ENCODE data around the gene BMAL1.

The BMAL1 gene

DNA sequence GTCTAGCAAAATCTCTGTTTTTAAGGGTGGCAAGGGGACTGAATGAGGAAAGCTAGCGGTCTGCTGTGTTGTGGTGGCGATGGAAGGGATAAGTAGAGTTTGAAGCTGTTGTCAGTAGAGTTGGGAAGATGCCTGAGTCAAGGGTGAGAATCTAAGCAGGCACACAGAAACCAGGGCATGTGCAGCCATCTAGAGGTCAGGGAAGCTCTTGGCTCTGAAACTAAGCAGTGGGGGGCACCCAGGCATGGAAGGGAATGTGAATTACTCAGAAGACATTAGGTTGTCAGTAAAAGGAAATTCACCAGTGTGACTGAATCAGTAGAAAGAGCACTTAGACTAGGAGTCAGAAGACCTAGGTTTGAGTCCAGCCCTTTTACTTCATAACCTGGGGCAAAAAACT lies 15.4 kb downstream of the BMAL1 start:
- no peak for DNase-seq

DNA sequence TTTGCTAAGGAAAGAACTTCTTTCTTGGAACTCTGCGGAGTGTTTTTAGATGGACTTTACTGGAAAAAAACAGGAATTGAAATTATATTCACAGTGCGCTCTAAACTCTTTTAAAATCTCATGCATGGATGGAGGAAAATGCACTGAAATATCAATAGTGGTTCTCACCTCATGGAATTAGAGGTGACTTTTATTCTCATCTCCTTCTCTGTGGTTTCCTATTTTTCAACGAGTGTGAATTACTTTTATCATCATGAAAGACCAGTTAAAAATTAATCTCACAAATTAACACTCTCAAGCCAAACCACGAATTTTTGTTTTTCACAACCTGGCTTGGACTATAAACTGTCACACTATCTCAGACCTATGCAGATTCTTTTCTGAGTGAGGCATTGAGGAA lies 16.6 kb downstream of the BMAL1 start:
- no peak for DNase-seq

DNA sequence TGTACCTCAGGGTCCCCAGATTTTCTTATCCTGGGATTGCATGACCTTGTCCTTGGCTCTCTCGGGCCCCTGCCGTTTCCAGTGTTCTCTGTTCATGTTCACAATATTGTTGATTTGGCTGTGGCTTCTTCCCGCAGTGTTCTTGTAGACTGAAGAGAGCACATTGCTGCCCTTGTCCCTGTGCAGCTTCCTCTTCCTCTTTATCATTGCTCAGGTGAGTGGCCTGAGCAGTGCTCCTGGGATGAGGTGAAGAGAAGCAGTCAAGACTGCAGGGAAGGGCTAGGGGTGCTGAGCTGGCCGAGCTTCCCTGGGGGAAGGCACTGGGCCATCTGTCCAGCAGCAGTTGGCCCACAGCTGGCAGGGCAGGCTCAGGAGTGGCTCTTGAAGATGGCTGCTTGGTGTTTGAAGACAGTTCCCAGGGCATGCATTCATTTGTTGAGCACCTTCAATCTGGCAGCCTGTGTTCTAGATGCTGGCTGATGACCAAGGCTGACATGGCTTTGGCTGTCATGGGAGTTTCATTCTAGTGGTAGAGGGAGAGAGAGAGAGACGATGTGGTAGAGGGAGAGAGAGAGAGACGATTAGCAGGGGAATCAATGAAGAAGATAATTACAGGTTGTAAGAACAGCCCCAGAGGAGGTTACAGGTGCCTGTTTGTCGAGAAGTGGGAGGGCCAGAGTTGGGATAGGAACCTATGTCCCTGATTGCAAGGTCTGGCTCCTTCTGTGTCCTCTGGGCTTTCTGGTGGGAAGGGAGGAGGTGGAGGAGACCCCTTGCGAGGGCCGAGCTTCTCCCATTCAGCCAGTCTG lies 17.4 kb downstream of the BMAL1 start:
- no peak for DNase-seq

GRCh38 chr11:13297308-13297916 lies 19.8 kb downstream of the BMAL1 start:
- DNase-seq = no peak

GRCh38 chr11:13297917-13298356 lies 20.3 kb downstream of the BMAL1 start:
- DNase-seq = no peak

DNA sequence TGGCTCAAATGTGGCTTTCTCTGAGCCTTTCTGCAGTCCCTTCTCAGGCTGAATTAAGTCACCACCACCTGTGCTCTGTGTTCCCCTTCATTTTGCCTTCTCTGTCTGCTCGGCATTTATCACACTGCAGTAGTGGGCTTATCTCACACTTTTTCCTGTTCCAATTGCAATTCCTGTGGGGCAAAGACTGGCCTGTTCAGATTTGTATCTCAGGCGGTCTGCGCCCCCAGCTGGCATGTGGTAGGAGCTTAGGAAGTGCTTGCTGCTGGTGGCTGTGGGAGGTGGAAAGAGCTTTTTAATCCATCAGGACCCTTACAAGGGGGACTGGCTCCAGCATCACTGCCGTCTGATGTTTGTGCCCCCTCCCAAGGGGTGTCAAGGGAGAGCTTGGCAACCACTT lies 21.2 kb downstream of the BMAL1 start:
- DNase-seq = no peak

DNA sequence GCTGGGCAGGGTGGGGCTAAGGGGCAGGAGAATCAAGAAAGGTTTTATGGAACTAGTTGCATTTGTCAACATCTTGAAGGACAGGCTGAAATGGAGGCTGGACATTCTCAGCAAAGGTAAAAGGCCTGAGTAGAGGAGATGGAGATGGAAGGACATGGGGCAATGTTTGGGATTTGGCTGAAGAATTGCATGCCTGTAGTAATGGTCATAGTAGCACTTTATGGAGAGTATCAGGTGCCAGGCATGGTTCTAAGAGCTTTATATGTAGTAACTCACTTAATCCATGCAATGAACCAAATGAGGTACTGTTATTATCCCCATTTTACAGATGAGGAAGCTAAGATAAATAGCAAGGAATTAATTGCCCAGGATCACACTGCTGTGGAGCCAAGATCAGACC lies 23.9 kb downstream of the BMAL1 start:
- no peak for DNase-seq

DNA sequence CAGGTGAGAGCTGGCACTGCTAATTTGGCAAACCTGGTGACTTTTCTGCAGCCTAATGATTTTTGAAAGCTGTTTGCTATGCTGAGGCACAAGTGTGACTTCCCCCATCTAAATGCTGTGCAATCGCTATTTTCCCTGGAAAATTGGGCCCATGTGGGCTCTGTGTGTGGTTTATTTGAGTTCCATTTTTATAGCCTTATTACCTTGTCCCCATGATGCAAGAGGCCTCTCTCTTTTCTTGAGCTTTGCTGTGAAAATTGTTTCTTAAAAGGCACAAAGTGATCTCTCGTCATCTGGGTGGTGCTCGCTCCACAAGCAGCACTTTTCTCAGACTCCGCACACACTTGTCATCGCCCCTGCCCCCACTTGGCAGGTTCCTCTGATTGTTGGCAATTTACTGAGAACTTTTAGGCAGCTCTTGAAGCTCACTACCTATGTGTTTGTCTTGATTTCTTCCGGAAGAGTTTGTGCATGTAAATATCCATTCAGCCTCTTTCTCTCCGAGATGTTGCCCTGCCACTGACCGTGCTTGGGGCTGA lies 24.9 kb downstream of the BMAL1 start:
- no peak for DNase-seq

GRCh38 chr11:13303668-13304649 lies 26.4 kb downstream of the BMAL1 start:
- peak in 1 of 2 donors; percentile 18 for DNase-seq

- DNase-seq = no peak
Observed at GRCh38 chr11:13304655-13305335, 27.2 kb downstream of the BMAL1 start.

GRCh38 chr11:13308704-13309103 lies 31.1 kb downstream of the BMAL1 start:
- no peak for DNase-seq

GRCh38 chr11:13309156-13309555 lies 31.6 kb downstream of the BMAL1 start:
- DNase-seq = no peak

DNA sequence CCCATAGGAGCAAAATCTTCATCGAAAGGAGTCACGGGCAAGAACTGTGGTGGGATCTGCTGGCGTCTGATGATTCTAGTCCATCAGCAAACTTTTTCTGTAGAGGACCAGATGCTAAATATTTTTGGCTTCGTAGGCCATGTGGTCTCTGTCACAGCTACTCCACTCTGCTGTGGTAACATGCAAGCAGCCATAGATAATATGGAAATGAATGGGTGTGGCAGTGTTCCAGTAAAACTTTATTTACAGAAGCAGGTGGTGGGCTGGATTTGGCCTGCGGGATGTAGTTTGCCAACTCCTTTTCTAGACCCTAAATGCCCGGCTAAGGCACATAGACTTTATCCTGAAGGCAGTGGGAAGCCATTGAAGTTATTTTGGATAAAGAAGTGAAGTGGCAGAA lies 32.9 kb downstream of the BMAL1 start:
- no peak for DNase-seq

- no peak for DNase-seq
Observed at GRCh38 chr11:13311570-13311969, 34.0 kb downstream of the BMAL1 start.

DNA sequence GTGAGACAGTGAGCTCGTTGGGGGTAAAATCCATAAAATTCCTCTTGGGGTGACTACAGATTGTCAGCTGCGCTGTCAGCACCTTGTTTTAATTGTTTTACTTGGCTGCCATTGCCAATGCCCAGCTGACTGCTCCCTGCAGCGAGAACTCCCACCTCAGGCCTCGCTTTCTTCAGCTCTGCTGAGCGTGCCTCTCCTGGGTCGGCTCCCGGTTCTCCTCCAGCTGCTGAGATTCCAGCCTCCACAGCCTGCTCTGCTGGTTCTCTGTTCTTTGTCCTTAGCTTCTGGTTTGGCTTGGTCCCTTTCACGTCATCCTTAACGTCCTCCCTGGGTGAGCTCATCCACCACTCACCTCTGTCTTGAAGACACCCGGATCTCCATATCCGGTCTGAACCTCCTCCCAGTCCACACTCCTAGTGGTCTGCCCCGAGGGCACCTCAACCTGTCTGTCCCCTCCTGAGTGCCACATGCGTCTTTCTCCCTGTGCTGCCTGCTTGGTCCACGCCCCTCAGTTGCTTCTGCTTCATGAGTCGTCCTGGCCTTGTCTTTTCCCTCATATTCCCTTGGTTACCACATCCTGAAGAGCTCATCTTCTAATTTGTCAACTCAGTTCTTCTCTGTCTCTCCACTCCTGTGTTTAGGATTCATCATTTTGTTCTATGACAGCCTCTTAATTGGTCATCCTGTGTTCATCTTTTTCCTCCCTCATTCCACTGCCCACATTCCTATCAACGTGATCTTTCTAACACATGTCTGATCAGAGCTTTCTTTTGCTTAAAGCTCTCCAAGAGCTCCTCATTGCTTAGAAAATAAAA lies 35.6 kb downstream of the BMAL1 start:
- no peak for DNase-seq

DNA sequence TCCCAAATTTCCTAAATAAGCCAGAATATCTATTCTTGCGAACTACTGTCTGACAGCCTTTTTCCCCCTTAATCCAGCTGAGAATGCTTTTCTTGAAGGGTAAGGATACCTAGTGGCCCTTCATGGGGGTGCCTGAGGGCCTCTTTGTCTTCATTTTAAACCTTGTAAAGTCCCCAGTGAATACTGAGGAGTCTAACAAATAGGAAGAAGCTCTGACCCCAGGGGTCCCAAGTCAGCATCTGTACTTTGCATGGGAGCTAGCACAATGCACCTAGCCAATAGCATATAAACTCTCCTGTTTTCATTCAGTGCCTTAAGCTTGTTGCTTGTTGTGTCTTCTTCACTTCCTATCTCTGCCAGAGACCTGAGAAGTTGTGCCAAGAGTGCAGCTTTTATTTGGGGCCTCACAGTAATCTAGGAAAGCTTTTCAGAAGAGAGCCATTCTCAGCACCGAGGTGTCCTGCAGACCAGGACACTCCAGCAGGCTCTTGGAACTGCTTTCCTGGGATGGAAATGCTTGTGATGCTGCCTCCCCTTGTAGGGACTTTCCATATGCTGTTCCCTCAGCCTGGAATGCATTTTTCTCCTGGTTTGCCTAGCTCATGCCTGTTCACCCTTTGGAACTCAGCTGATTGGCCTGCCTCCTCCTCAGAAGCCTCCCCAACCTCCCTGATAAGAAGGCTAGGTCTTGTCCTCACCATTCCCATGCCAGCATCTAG lies 37.2 kb downstream of the BMAL1 start:
- DNase-seq = no peak

GRCh38 chr11:13315517-13316432 lies 38.2 kb downstream of the BMAL1 start:
- no peak for DNase-seq

DNA sequence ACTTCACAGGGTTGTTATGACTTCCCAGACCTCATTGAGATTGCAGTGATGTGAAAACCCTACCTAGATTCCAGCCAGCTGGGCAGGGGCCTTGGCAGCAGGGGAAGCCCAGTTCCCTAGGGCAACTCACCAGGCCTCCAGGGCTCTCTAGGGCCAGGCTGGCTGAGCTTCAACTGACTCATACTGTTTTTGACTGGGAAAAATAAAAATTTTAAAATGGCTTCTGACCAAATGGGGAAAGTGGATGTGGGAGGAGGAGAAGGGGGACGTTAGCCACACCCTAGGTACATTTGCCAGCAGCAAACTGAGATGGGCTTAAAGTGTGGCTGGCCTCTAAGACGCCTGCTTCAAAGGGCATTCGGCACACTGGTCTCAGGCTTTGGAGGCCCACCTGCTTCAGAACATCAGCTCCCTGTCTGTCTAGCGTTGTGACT lies 39.0 kb downstream of the BMAL1 start:
- DNase-seq = peak in 1 of 2 donors; percentile 13

DNA sequence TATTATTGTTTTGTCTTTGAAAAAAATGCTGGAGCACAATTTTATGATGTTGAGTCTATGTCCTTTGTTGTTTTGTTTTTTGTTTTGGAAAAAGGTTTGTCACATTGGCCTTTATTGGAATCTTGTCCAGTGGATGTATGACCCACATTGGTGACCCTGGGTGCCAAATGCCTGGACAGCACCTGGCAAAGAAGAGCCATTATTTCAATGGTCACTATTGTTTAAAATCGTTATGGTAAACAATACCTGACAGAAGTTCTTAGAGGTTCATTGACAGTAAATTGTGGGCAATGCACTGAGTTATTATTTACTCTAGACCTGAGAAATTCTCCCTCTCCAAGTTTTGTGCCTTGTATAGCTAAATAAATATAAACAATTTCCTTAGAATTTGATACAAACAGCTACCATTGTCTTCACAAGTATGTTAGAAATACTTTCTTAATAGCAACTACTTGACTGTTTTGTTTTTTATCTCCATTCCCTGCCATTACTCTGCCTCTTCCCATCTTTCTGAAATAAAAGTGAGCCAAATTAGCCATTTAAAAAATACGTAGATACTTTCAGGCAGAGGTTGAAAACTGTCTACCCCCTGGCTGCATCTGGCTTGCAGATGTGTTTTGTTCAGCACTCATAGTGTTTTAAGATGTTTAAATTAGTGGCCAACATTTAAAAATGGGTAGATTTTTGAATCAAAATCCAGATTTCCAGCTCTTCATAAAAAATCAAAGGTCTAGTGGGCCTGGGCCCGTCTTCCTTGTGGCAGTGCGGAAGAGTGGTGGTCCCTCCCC lies 39.9 kb downstream of the BMAL1 start:
- no peak for DNase-seq

All from hippocampal formation (tissue), 2 donors.